GM12892 (cell line): ENCODE data around the gene TLR10.
A peak's percentile ranks its signal among the peaks of the same experiment; 100 is the strongest.
"Not testable (repeated sequence)": the region's sequence is repeated elsewhere in the genome, so short reads cannot be mapped to it uniquely, and the experiment has no call there.

Experiments
- DNase-seq: peaks from one replicate; pipeline ENCODE4 v3.0.0; 2011; ENCODE audit not compliant: insufficient read length
- FAIRE-seq: peaks from 2 replicates; lab custom pipeline; 2011; peaks lifted over from hg19 to GRCh38; lab: Jason Lieb, UNC
- POLR2A ChIP-seq: IDR thresholded peaks from 2 replicates; pipeline ENCODE4 v1.6.1; 2011; ENCODE audit warnings: low read depth, low read length, control low read depth
- POLR2AphosphoS5 ChIP-seq: IDR thresholded peaks from 2 replicates; pipeline ENCODE4 v1.6.1; 2011; ENCODE audit warnings: low read depth, low read length, control low read depth
- TAF1 ChIP-seq: IDR thresholded peaks from 2 replicates; pipeline ENCODE4 v1.6.1; 2011; ENCODE audit warnings: low read depth, mild to moderate bottlenecking, control low read depth, low read length, borderline replicate concordance

Gene TLR10

DNA sequence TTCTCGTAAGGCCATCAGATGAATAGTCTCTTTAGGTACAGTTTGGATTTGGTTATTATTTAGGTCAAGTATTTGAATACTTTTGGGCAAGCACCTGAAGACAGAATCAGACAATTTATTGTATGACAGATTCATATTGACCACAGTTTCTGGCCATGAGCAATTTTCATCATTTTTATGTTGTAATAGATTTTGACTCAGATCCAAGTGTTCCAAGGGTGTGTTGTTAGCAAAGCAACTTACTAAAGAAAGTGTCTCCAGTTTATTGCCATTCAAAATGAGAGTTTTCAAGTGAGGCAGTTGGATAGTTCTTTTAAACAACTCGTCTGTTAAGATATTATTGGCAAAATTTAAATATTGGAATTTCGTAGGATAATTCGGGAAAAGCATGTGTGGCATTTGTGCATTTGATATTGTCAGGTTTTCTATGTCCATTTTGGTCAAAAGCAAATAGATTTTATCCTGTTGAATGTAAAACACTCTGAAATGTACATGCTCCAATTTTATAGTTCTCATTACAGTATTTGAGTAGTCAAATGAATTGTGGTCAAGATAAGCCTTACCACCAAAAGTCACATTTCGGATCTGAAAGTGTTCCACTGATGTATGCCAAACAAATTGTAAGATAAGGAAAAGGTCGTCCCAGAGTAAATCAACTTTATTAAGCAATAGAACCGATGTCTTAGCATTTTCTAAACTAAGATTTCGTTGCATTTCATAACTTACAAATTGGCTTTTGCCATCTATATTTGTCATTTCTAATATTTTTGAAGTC, 8.4 kb downstream of the TLR10 start:
- FAIRE-seq (peak; percentile 82), DNase-seq (no peak)
- TF ChIP-seq POLR2AphosphoS5 = no peak
- no peak for TF ChIP-seq TAF1
- TF ChIP-seq POLR2A = no peak

DNA sequence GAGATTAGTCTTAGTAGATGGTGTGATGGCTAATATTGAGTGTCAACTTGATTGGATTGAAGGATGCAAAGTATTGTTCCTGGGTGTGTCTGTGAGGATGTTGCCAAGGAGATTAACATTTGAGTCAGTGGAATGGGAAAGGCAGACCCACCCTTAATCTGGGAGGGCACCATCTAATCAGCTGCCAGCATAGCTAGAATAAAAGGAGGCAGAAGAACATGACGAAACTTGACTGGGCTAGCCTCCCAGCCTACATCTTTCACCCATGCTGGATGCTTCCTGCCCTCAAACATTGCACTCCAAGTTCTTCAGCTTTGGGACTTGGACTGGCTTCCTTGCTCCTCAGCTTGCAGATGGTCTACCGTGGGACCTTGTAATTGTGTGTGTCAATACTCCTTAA, 12.5 kb downstream of the TLR10 start:
- not testable (repeated sequence) for FAIRE-seq, DNase-seq

DNA sequence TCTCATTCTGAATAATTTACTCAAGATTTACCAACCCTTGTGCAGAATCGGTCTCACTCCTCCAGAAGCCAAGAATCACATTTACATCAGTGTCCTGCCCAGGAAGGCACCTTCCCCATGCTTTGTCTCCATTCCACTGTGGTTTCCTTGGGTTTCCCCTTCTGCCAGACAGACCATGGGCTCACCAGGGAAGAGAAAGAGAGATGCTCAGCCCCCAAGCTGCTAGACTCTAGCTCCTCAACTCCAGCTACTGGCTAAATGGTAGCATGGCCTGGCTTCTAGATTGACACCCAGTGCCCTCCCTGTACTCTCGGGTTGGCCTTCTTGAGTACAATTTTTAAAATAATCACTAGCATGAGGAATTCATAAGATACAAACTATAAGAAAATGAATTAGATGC, 12.9 kb downstream of the TLR10 start:
- TF ChIP-seq POLR2A (no peak), POLR2AphosphoS5 (no peak), TAF1 (no peak)
- DNase-seq (no peak), FAIRE-seq (no peak)

DNA sequence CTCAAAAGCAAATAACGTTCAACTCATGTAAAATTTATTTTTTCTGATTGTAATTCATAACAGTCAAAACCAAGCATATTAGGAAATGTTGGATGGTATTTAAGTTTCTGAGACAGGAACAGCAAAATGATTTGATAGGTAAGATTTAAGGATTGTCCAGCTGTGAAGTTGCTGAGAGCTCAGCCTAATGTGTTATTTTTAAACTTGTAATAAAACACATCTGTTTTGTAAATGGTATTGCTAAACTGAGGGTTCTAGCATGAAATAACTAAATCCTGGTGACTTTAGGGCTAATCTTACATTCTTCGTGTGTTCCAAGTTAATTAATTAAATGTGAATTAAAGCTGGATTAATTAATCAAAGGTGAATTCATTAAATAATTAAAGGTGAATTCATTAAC, 13.3 kb downstream of the TLR10 start:
- FAIRE-seq (no peak), DNase-seq (no peak)
- TF ChIP-seq TAF1 = no peak
- TF ChIP-seq POLR2A = no peak
- TF ChIP-seq POLR2AphosphoS5 = no peak

DNA sequence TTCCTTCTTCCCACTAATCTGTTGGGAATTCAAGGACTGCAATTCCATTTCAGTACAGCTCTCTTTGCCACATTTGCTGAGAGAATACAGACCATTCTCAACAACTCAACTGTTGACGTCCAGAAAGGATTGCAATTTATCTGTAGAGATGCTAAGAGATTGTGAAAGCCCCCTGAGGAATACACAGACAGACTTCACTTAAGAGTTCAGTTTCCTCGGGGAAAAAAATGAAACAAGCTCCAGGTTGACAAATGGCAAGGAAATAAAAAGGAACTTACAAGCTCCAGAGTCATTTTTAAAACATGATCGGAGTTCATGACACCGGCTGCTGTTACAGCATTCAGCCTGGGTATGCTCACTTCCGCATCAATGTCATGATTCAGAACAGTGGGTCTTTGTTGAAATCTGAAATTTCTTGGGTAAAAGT, 13.8 kb downstream of the TLR10 start:
- no peak for DNase-seq
- TF ChIP-seq POLR2A (no peak), TAF1 (no peak), POLR2AphosphoS5 (no peak)
- no peak for FAIRE-seq

DNA sequence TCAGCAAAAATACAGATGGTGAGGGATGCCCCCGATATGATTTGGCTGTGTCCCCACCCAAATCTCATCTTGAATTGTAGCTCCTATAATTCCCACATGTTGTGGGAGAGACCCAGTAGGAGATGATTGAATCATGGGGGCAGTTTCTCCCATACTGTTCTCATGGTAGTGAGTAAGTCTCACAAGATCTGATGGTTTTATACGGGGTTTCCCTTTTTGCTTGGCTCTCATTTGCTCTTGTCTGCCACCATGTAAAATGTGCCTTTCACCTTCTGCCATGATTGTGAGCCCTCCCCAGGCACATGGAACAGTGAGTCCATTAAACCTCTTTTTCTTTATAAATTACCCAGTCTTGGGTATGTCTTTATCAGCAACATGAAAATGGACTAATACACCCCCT, 15.8 kb downstream of the TLR10 start:
- DNase-seq, FAIRE-seq: not testable (repeated sequence)

DNA sequence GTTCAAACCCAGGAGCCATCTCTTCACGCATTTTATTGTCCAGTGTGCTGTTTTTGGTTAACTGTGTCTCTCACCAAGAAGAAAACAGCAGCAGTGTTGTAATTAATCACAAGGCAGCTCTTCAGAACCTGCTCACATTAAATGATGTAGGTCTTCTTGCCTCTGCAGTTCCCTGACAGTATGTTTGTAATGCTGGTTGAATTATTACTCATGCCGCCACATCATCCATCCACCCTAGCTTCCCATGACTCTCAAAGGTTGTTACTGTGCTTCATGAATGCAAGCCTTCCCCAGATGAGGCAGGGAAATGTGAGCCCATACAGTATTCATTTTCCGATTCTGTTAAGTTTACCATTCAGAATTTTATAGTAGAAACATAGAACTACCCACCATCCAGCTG, 17.4 kb downstream of the TLR10 start:
- no peak for TF ChIP-seq TAF1
- no peak for TF ChIP-seq POLR2AphosphoS5
- no peak for TF ChIP-seq POLR2A
- DNase-seq (no peak), FAIRE-seq (no peak)

DNA sequence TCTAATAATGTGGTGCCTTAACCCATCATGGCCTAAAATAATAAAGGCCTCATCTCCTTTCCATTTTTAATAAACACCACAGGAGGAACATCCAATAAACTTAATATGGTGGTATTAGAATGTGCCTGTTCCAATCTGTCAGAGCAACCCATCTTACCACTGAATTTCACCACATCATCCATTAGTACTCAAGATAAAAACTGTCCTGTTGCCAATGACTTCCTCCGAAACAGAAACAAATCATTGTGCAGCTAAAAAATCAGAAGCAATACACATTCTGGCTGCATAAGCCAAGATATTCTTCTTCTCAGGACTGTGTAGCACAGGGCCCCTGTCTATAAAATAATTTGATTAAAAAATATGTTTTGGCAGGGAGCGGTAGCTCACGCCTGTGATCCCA, 18.5 kb downstream of the TLR10 start:
- TF ChIP-seq POLR2AphosphoS5 (no peak), POLR2A (no peak), TAF1 (no peak)
- FAIRE-seq (peak; percentile 78), DNase-seq (no peak)

DNA sequence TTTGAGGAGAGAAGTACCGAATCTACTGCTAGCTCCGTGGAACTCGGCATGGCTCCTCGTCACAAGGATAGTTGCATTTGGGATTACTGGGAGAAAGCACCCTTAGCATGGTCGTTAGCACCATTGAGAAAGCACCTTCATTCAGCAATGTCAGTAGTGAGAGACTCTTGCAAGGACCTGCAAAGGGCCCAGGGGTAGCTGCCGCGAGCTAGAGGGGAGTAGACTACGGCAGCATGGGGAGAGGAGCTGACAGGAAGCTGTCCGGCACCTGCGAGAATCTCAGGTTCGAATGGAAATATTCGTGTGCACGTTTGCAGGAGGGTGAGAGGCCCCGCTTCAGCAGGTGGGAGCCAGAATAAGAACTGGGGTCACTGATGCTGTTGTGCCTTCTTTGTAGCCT, 20.2 kb downstream of the TLR10 start:
- FAIRE-seq (peak; percentile 97), DNase-seq (peak; percentile 46)
- TF ChIP-seq POLR2AphosphoS5 (peak; percentile 74; the same call in 1 of the 2 replicates), TAF1 (0 out of 2 replicates have a peak, but pooled peaks have one; percentile 15), POLR2A (peak; percentile 65)

DNA sequence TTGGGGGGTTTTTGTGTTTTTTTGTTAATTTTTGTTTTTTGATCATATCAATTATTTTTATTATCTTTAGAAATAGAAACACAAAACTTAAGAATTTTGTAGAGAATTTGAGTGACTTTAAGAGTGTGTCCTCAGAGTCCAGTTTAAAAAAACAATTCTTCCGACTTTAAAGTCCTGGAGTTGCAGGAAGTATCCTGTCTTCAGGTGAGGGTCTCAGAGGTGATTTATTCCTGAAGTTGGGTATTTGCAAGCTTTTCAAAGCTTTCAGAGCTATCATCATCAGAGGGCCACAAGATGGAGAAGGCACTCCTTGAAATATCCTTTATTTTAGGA, 23.0 kb downstream of the TLR10 start:
- FAIRE-seq (no peak), DNase-seq (no peak)
- TF ChIP-seq TAF1 (no peak), POLR2A (no peak)

DNA sequence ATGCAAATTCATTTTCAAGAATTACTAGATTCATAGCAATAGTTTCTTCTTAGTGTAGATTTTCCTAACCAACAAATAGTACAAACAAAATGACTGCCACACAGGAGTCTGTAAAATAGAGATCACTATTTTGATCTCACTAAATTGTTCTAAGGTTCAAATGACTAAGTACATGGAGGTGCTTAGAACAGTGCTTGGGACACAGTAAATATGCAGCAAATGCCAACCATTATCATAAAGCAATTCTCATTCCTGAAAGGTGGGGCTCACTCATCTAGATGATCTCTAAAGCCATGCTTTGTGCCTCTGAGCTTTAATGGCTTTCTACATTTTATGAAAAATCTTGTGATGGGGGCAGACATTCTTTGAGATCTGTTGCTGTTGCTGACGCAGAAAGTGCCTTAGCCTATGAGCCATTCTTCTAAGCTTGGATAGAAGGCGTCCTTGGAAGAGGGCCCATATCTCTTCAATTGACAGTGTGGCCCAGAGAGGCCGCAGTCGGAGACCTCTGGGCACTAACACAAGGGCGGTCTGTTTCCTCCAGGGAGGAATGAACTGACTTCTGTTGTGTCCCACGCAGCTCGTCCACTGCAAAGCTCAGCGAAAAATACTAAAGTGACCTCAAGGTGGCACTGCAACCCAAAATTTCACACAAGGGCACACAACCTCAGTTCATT, 23.5 kb downstream of the TLR10 start:
- DNase-seq (no peak), FAIRE-seq (peak; percentile 89)
- TF ChIP-seq TAF1 (no peak), POLR2A (no peak), POLR2AphosphoS5 (no peak)

DNA sequence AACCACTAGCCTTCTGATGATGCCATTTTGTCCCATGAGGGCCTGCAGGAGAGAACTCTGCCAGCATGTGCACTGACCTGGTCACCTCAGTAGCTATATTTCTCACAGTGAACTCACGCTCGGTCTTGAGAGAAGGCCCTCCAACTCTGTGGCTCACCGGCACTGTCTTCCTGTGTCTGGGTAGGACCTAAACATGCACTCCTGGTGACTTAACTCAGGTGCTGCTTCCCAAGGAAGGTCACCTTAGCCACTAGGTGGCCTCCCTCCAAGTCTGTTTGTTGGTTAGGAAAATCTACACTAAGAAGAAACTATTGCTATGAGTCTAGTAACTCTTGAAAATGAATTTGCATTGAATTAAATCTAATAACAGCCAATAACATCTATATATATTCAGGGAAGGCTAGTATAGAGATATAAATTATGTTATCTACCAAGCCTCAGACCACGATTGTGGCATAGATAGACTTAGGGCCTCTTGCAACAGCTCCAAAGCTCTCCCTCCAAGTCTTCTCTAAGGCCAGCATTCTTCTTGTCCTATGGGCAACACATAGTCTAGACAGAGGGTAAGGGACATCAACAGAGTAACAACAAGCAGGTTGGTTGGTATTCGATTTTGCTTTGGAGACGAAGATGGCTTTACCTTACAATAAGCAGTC, 24.7 kb downstream of the TLR10 start:
- no peak for TF ChIP-seq POLR2AphosphoS5
- TF ChIP-seq POLR2A = no peak
- no peak for TF ChIP-seq TAF1
- DNase-seq (no peak), FAIRE-seq (no peak)
